Type B pancreatic cell (in vitro differentiated cells): Measurements from ENCODE around the gene PIAS1. TPM values are rescaled to one million over a fixed set of nuclear protein-coding genes. Genes with fewer than 3 reads are reported as not detected.
"Not testable (repeated sequence)": the region's sequence is repeated elsewhere in the genome, so short reads cannot be mapped to it uniquely, and the experiment has no call there.

Experiments used
- DNase-seq: peaks from one replicate; pipeline ENCODE4 v3.0.0; 2021; ENCODE audit warnings: mixed read lengths; ENCODE audit not compliant: unreplicated experiment; ENCODE audit errors: extremely low spot score
- H3K27ac Mint-ChIP-seq: 2 replicates; pipeline ENCODE4 v1.8.0; 2021; ENCODE audit warnings: mild to moderate bottlenecking, mixed read lengths
- H3K27me3 Mint-ChIP-seq: 2 replicates; pipeline ENCODE4 v1.8.0; 2021; ENCODE audit warnings: mixed read lengths
- H3K36me3 Mint-ChIP-seq: 2 replicates; pipeline ENCODE4 v1.8.0; 2021; ENCODE audit warnings: mixed read lengths
- H3K4me1 Mint-ChIP-seq: one replicate; pipeline ENCODE4 v1.8.0; 2021; ENCODE audit warnings: mixed read lengths; ENCODE audit not compliant: unreplicated experiment
- H3K4me3 Mint-ChIP-seq: 2 replicates; pipeline ENCODE4 v1.8.0; 2021; ENCODE audit warnings: mild to moderate bottlenecking, mixed read lengths
- H3K9me3 Mint-ChIP-seq: 2 replicates; pipeline ENCODE4 v1.8.0; 2021; ENCODE audit warnings: mixed read lengths
- CTCF ChIP-seq: fragments of 200-600 bp; sonication (generic); conservative IDR thresholded peaks from 2 replicates; pipeline ENCODE4 v1.5.0; 2021; ENCODE audit warnings: antibody characterized with exemption, mild to moderate bottlenecking
- total RNA-seq: library from RNA; stranded (reverse); gene quantifications from 2 replicates; pipeline ENCODE4 v1.2.1, GENCODE V29; 2021; ENCODE audit warnings: low replicate concordance

PIAS1 gene
- total RNA-seq, 1 donor from 2014 or later, result 56.2 TPM

DNA sequence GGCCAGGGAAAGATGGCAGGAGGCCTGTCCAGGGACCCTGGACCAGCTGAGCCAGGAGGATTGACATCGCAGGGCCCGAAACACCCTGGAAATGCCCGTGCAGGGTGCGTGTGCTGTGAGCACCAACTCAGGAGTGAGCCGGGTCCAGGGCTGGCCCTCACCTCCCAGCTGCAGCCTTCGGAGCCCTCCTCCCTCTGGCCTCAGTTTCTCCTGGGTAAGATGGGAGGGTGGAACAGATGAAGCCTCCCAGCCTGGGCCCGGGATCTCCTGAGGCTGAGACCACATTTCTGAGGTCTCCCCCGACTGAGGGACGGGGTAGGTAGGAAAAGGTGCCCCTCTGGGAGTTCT lies 156.3 kb downstream of the PIAS1 start:
- H3K27me3 Mint-ChIP-seq, result no peaks in the 10 kb centered on the region
- DNase-seq, result no peak
- no peak overlapping the region for H3K4me3 Mint-ChIP-seq
- peaks cover 4% of the 10 kb centered on the region for H3K36me3 Mint-ChIP-seq
- H3K4me1 Mint-ChIP-seq, result peaks cover 10% of the 10 kb centered on the region
- no peak overlapping the region for H3K27ac Mint-ChIP-seq
- H3K9me3 Mint-ChIP-seq, result no peaks in the 10 kb centered on the region
- no peak for TF ChIP-seq CTCF

DNA sequence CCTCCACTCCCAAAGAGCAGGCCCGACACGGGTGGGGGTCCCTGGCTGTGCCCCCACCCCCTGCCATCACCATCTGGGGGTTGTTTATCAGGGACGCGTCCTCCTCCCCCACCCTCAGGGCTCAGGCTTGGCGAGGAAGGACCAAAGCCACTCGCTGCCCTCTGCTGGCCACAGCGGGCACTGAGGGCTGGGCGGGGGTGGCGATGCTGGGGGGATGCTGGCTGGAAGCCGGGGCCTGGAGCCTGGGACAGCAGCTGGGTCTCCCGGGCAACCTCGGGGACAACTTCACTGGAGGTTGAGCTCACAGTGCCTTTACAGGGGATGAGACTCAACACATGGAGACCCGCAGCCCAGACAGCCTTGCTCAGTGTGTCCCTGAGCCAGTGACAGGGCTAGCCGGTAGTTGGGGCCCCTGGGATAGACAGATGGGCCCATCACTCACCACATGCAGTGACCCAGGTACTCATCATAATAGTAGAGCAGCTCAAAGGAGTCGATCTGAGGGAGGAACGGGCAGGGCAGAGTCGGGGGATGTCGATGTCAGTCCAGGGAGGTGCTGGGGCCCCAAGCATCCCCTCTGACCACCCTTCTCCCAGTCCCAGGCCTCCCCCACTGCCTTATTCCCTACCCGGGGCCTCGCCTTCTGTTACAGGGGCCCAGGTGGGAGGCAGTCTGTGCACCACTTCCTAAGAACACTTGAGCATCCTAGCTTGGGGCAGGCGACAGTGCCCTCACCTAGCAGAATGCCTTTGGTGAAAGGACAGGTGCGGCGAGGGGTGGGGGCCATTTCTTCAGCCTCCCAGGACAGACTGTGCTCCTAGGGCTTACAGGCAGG lies 156.9 kb downstream of the PIAS1 start:
- no peaks in the 10 kb centered on the region for H3K9me3 Mint-ChIP-seq
- H3K4me3 Mint-ChIP-seq, result no peak overlapping the region
- peaks cover 4% of the 10 kb centered on the region for H3K36me3 Mint-ChIP-seq
- TF ChIP-seq CTCF, result peak; percentile 83
- peak; percentile 82 for DNase-seq
- H3K4me1 Mint-ChIP-seq, result peaks cover 5% of the 10 kb centered on the region
- no peaks in the 10 kb centered on the region for H3K27me3 Mint-ChIP-seq
- H3K27ac Mint-ChIP-seq, result no peak overlapping the region

GRCh38 chr15:68211656-68212320 lies 157.7 kb downstream of the PIAS1 start:
- Mint-ChIP-seq H3K4me1 (no peaks in the 10 kb centered on the region), H3K9me3 (no peaks in the 10 kb centered on the region), H3K27ac (no peak overlapping the region), H3K36me3 (peaks cover 8% of the 10 kb centered on the region), H3K27me3 (no peaks in the 10 kb centered on the region), H3K4me3 (no peak overlapping the region)
- DNase-seq, result peak; percentile 66
- TF ChIP-seq CTCF, result no peak

DNA sequence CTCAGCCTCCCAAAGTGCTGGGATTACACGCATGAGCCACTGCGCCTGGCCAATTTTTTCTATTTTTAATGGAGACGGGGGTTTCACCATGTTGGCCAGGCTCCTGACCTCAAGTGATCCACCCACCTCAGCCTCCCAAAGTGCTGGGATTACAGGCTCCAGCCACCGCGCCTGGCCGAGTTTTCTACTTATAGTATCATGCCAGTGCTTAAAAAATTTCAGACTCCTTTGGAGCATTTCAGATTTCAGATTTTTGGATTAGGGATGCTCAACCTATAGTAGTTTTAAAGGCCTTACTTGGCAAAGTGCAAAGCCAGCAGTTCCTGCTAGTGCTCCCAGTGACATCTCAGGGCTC lies 159.4 kb downstream of the PIAS1 start:
- H3K9me3 Mint-ChIP-seq, H3K27ac Mint-ChIP-seq, H3K4me3 Mint-ChIP-seq, H3K4me1 Mint-ChIP-seq, H3K27me3 Mint-ChIP-seq: not testable (repeated sequence)
- H3K36me3 Mint-ChIP-seq, result peaks cover 17% of the 10 kb centered on the region
- peak; percentile 24 for DNase-seq

GRCh38 chr15:68213991-68214837 lies 160.1 kb downstream of the PIAS1 start:
- Mint-ChIP-seq H3K36me3 (peaks cover 17% of the 10 kb centered on the region), H3K9me3 (no peaks in the 10 kb centered on the region), H3K4me3 (no peak overlapping the region), H3K4me1 (no peaks in the 10 kb centered on the region), H3K27me3 (no peaks in the 10 kb centered on the region), H3K27ac (no peak overlapping the region)
- no peak for TF ChIP-seq CTCF
- DNase-seq, result peak; percentile 47

DNA sequence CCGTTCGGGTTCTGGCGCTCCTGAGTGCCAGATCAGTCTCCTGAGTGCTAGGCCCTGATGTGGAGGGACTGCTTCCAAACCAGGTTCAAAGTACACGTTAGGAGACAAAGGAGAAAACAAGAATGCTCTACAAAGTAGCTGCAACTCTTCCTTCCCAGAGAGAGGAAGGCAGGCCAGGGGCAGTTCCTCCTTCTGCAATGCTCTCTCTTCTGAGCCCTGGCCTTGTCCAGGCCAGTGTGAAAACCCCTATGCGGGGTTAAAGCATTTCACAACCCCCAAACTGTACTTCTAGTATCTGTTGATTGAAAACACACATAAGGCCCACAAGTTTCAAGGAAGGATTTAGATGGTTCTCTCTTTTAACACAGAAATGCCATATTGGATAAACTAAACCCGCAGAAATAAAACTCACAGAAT lies 160.7 kb downstream of the PIAS1 start:
- DNase-seq, result no peak
- no peak overlapping the region for H3K4me3 Mint-ChIP-seq
- H3K27ac Mint-ChIP-seq, result no peak overlapping the region
- TF ChIP-seq CTCF, result no peak
- H3K27me3 Mint-ChIP-seq, result no peaks in the 10 kb centered on the region
- H3K36me3 Mint-ChIP-seq, result peaks cover 17% of the 10 kb centered on the region
- H3K4me1 Mint-ChIP-seq, result no peaks in the 10 kb centered on the region
- no peaks in the 10 kb centered on the region for H3K9me3 Mint-ChIP-seq
